ENCODE data around the gene ATG9B. TPM values are rescaled to one million over a fixed set of nuclear protein-coding genes. Genes with fewer than 3 reads are reported as not detected.

The ATG9B gene
- polyA plus RNA-seq, 3 donors from 2014 or later: 1.9 to 5.7 TPM; not detected in 1

DNA sequence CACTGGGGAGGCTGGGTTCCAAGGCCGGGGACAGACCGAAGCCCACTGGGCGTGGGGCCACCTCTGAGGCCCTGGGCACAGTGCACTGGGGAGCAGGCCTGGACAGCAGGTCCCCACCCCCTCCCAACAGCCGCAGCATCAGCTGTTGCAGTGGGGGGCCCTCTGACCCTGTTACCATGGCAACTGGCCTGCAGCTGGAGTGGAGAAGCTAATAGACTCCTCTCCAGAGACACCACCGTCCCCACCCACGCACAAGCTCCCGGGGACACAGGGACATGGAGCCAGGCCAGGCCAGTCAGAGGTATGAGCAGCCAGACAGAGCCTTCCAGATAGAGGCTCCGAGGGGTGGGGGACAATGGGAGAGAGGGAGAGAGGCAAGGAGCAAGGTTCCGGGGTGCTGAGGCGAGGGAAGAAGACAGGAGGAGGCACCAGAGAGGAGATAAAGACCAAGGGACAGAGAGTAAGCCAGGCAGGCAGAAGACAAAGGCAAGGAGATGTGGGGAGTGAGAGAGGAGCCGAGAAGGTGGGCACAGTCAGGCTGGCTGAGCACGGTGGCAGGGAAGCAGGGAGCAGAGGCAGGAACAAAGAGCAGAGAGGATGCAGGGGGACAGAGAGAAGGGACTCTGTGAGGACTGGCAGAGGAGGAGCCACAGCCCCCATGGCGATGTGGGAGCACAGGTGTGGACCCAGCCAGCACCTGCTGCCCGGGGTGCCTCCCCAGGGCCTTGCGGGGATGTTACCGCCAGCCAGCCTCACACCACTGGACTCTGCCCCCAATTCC lies 52.9 kb downstream of the ATG9B start:
- Mint-ChIP-seq H3K9me3 (no peaks in the 10 kb centered on the region), H3K36me3 (no peaks in the 10 kb centered on the region), H3K27ac (peak overlapping the region in 1 of 6 donors; percentile 47), H3K4me1 (peaks cover 13 to 18% of the 10 kb centered on the region in 2 donors), H3K4me3 (no peak overlapping the region), H3K27me3 (ENCODE audit: low read depth in 3 of 3) (peaks cover 7 to 18% (median 9%) of the 10 kb centered on the region in 3 donors)
- DNase-seq: no peak

GRCh38 chr7:150970424-150970823 lies 53.9 kb downstream of the ATG9B start:
- Mint-ChIP-seq H3K4me3 (no peak overlapping the region), H3K4me1 (peaks cover 10 to 12% of the 10 kb centered on the region in 2 donors), H3K27me3 (ENCODE audit: low read depth in 3 of 3) (peaks cover 5 to 12% (median 6%) of the 10 kb centered on the region in 3 donors), H3K9me3 (no peaks in the 10 kb centered on the region), H3K27ac (no peak overlapping the region), H3K36me3 (no peaks in the 10 kb centered on the region)
- no peak for DNase-seq

DNA sequence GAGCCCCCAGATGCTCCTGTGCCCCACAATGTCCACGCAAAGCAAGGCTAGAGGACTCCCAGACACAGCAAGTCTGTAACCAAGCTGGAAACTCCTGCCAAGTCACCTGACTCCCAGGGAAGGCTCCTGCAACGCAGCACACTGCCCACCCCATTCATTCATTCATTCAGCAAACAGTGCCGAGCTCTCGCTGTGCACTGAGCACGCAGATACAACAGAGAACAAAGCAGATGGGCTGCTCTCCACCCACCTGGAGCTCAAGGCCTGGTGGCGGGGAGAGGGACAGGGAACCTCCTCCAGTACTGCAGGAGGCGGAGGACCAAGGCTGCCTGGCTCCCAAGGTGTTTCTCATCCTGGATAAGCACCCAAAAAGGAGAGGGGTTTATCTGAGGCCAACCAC lies 54.8 kb downstream of the ATG9B start:
- no peak overlapping the region for H3K4me3 Mint-ChIP-seq
- peaks cover 4 to 7% of the 10 kb centered on the region in 2 donors for H3K4me1 Mint-ChIP-seq
- H3K27ac Mint-ChIP-seq: no peak overlapping the region
- H3K36me3 Mint-ChIP-seq: no peaks in the 10 kb centered on the region
- no peaks in the 10 kb centered on the region for H3K9me3 Mint-ChIP-seq
- H3K27me3 Mint-ChIP-seq (ENCODE audit: low read depth in 3 of 3): peaks cover 0 to 7% (median 6%) of the 10 kb centered on the region in 3 donors
- no peak for DNase-seq

GRCh38 chr7:150968734-150969372 lies 55.4 kb downstream of the ATG9B start:
- peaks cover 0 to 3% of the 10 kb centered on the region in 2 donors for H3K4me1 Mint-ChIP-seq
- H3K36me3 Mint-ChIP-seq: no peaks in the 10 kb centered on the region
- peaks cover 0 to 6% (median 4%) of the 10 kb centered on the region in 3 donors for H3K27me3 Mint-ChIP-seq (ENCODE audit: low read depth in 3 of 3)
- H3K4me3 Mint-ChIP-seq: no peak overlapping the region
- no peak overlapping the region for H3K27ac Mint-ChIP-seq
- DNase-seq: no peak
- no peaks in the 10 kb centered on the region for H3K9me3 Mint-ChIP-seq

DNA sequence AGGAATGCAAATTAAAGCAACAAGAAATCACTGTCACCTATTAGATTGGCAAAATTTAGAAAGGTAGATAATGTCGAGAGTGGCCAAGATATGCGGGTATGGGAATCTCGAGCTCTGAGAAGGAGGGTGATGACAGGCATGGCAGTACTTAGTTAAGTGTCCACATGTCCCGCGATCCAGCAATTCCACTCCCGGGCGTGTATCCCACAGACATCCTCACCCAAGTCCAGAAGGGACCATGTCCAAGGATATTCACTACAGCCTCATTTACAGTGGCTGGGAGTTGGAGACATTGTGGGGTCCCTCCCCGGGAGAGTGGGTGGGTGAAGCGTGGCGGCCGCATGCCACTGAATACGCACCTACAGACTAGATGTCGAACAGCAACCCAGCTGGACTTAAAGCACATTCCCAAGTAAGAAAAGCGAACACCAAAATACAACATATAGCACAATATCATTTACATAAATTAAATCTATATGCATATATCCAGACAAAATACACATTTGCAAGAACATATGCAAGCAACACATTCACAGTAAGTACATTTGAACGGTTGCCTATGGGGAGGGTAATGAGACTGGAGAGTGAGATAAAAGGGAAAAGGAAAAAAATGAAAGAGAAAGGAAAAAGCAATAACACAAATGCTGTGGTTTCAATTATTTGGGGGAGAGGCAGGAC lies 56.1 kb downstream of the ATG9B start:
- H3K27ac Mint-ChIP-seq: no peak overlapping the region
- no peaks in the 10 kb centered on the region for H3K9me3 Mint-ChIP-seq

GRCh38 chr7:150967349-150967748 lies 56.9 kb downstream of the ATG9B start:
- Mint-ChIP-seq H3K4me1 (no peaks in the 10 kb centered on the region), H3K27me3 (ENCODE audit: low read depth in 3 of 3) (peaks cover 0 to 6% (median 4%) of the 10 kb centered on the region in 3 donors)

More for the DNA sequence above, 56.1 kb downstream of the ATG9B start:
- no peak overlapping the region for H3K4me3 Mint-ChIP-seq
- no peaks in the 10 kb centered on the region for H3K36me3 Mint-ChIP-seq
- H3K4me1 Mint-ChIP-seq: peaks cover 0 to 1% of the 10 kb centered on the region in 2 donors
- no peak for DNase-seq
- peaks cover 0 to 5% (median 4%) of the 10 kb centered on the region in 3 donors for H3K27me3 Mint-ChIP-seq (ENCODE audit: low read depth in 3 of 3)

GRCh38 chr7:150966002-150966401 lies 58.3 kb downstream of the ATG9B start:
- Mint-ChIP-seq H3K36me3 (no peaks in the 10 kb centered on the region), H3K9me3 (no peaks in the 10 kb centered on the region), H3K4me1 (no peaks in the 10 kb centered on the region), H3K27me3 (ENCODE audit: low read depth in 3 of 3) (peaks cover 0 to 8% (median 7%) of the 10 kb centered on the region in 3 donors), H3K27ac (no peak overlapping the region), H3K4me3 (no peak overlapping the region)
- DNase-seq: no peak

More at GRCh38 chr7:150967349-150967748, 56.9 kb downstream of the ATG9B start:
- Mint-ChIP-seq H3K4me3 (no peak overlapping the region), H3K27ac (no peak overlapping the region), H3K36me3 (no peaks in the 10 kb centered on the region), H3K9me3 (no peaks in the 10 kb centered on the region)
- DNase-seq: no peak

- no peak for DNase-seq
- H3K9me3 Mint-ChIP-seq: no peaks in the 10 kb centered on the region
- H3K27ac Mint-ChIP-seq: no peak overlapping the region
- no peak overlapping the region for H3K4me3 Mint-ChIP-seq
- H3K27me3 Mint-ChIP-seq (ENCODE audit: low read depth in 3 of 3): peaks cover 3 to 8% (median 8%) of the 10 kb centered on the region in 3 donors
- no peaks in the 10 kb centered on the region for H3K36me3 Mint-ChIP-seq
- no peaks in the 10 kb centered on the region for H3K4me1 Mint-ChIP-seq
These were observed 58.9 kb downstream of the ATG9B start for GRCh38 chr7:150965273-150965830.

Other genes with a start within 250 kb of the ATG9B start
- under 1 TPM in 1 of 3 donors, not detected in 2; 0.87 TPM for gene TMEM176B, start 224.1 kb downstream of the ATG9B start, polyA plus RNA-seq
- gene TMEM176A, start 223.7 kb downstream of the ATG9B start, polyA plus RNA-seq: under 1 TPM in 1 of 3 donors, not detected in 2; 0.97 TPM
- not detected for gene AOC1, start 172.0 kb downstream of the ATG9B start, polyA plus RNA-seq
- gene KCNH2, start 46.2 kb downstream of the ATG9B start, polyA plus RNA-seq: not detected
- 1 to 10 TPM in 2 of 3 donors, under 1 TPM in 1; 0.21 to 4.9 (median 2.4) TPM for gene NOS3, start 33.5 kb downstream of the ATG9B start, polyA plus RNA-seq
- 10 to 100 TPM; 17.6 to 26.5 (median 23.3) TPM for gene ABCB8, start 4.0 kb upstream of the ATG9B start, polyA plus RNA-seq
- not detected for gene ASIC3, start 24.0 kb upstream of the ATG9B start, polyA plus RNA-seq
- gene CDK5, start 33.4 kb upstream of the ATG9B start, polyA plus RNA-seq: 10 to 100 TPM; 15.6 to 18.9 (median 17.9) TPM
- gene SLC4A2, start 35.1 kb upstream of the ATG9B start, polyA plus RNA-seq: 10 to 100 TPM in 2 of 3 donors, 1 to 10 TPM in 1; 6.7 to 19.8 (median 10.9) TPM
- gene FASTK, start 56.3 kb upstream of the ATG9B start, polyA plus RNA-seq: 10 to 100 TPM; 49.0 to 57.6 (median 51.2) TPM
- 10 to 100 TPM; 47.5 to 57.5 (median 49.6) TPM for gene TMUB1, start 59.0 kb upstream of the ATG9B start, polyA plus RNA-seq
- 1 to 10 TPM; 2.8 to 6.3 (median 4.3) TPM for gene AGAP3, start 62.0 kb upstream of the ATG9B start, polyA plus RNA-seq
- gene GBX1, start 143.2 kb upstream of the ATG9B start, polyA plus RNA-seq: not detected
- not detected for gene ASB10, start 162.8 kb upstream of the ATG9B start, polyA plus RNA-seq
- gene H2BK1, start 186.0 kb upstream of the ATG9B start, polyA plus RNA-seq: not detected
- 10 to 100 TPM; 24.2 to 35.4 (median 31.7) TPM for gene ABCF2, start 202.7 kb upstream of the ATG9B start, polyA plus RNA-seq
- 10 to 100 TPM; 23.0 to 39.2 (median 35.4) TPM for gene CHPF2, start 208.0 kb upstream of the ATG9B start, polyA plus RNA-seq
- 1 to 10 TPM; 1.2 to 3.9 (median 2.6) TPM for gene SMARCD3, start 224.2 kb upstream of the ATG9B start, polyA plus RNA-seq

Data from immature natural killer cell (primary cell).